Panc1 (cell line): ENCODE measurements around the gene SPIRE1. TPM values are rescaled to one million over a fixed set of nuclear protein-coding genes. Genes with fewer than 3 reads are reported as not detected.

Source experiments
- ATAC-seq: fragments of 200-7000 bp; cut with Tn5 transposase; 2 replicates; pipeline ENCODE4 v1.9.1; 2020; ENCODE audit warnings: mild to moderate bottlenecking, moderate library complexity
- BruUV-seq: library from RNA; stranded (reverse); fragments of 400-500 nt; replicated peaks from 2 replicates; lab custom pipeline; 2021; lab: Mats Ljungman, UMichigan
- CTCF ChIA-PET: fragments of 300-600 bp; sonication (Branson Sonifier 250); formaldehyde crosslinking; loops from one replicate; lab custom pipeline; 2022; ENCODE audit warnings: antibody characterized with exemption; lab: Charles Lee
- POLR2A ChIA-PET: fragments of 300-600 bp; sonication (Branson Sonifier 250); formaldehyde crosslinking; loops from one replicate; lab custom pipeline; 2022; ENCODE audit warnings: antibody characterized with exemption; lab: Charles Lee
- DNase-seq: peaks from one replicate; pipeline ENCODE4 v3.0.0-alpha.2; 2010; ENCODE audit warnings: low read depth, low spot score
- H3K27ac ChIP-seq: 2 replicates; pipeline ENCODE4 v1.5.1; 2011; ENCODE audit warnings: mild to moderate bottlenecking, low read length, inconsistent platforms
- H3K27me3 ChIP-seq: fragments of 200-500 bp; sonication (Bioruptor generic); 2 replicates; pipeline ENCODE4 v1.6.0; 2014; ENCODE audit warnings: low read length, inconsistent platforms; ENCODE audit not compliant: control insufficient read depth, insufficient read depth
- H3K36me3 ChIP-seq: fragments of 200-500 bp; sonication (Bioruptor generic); 2 replicates; pipeline ENCODE4 v1.5.1; 2014; ENCODE audit warnings: inconsistent platforms, mild to moderate bottlenecking, low read length, moderate library complexity; ENCODE audit not compliant: control insufficient read depth, insufficient read depth
- H3K4me1 ChIP-seq: 2 replicates; pipeline ENCODE4 v1.5.1; 2011; ENCODE audit warnings: inconsistent platforms, mild to moderate bottlenecking, low read length, moderate library complexity; ENCODE audit not compliant: control insufficient read depth, insufficient read depth
- H3K4me3 ChIP-seq, 2 experiments: 2 replicates each; pipeline ENCODE4 v1.5.1; 2011 to 2012; ENCODE audit warnings: low read depth in 2 of 2, low read length in 2 of 2, mild to moderate bottlenecking in 2 of 2, inconsistent platforms in 1 of 2, moderate library complexity in 1 of 2
- H3K9me3 ChIP-seq: fragments of 200-500 bp; sonication (Bioruptor generic); 2 replicates; pipeline ENCODE4 v1.5.1; 2014; ENCODE audit warnings: low read depth, mild to moderate bottlenecking, inconsistent platforms, low read length, moderate library complexity; ENCODE audit not compliant: control insufficient read depth, insufficient read depth
- POLR2AphosphoS5 ChIP-seq: IDR thresholded peaks from 2 replicates; pipeline ENCODE4 v1.6.1; 2012; ENCODE audit warnings: mild to moderate bottlenecking, low read depth, low read length, moderate library complexity
- SIN3A ChIP-seq: IDR thresholded peaks from 2 replicates; pipeline ENCODE4 v1.6.1; 2012; ENCODE audit warnings: low read depth, mild to moderate bottlenecking, low read length, moderate library complexity, borderline replicate concordance; ENCODE audit not compliant: insufficient read depth
- TCF7L2 ChIP-seq: IDR thresholded peaks from 2 replicates; pipeline ENCODE4 v1.6.1; 2011; ENCODE audit warnings: mild to moderate bottlenecking, low read depth, low read length, inconsistent platforms
- in situ Hi-C: cut with HindIII; loops from 2 replicates; pipeline ENCODE4 v1.10.0; 2016; ENCODE audit warnings: low sequenced_read_pairs, low pct_unique_long_range_greater_than_20kb
- intact Hi-C: fragments of 100-400 bp; cut with micrococcal nuclease; formaldehyde crosslinking; loops from one replicate; pipeline ENCODE4 v1.10.0; 2022; ENCODE audit not compliant: unreplicated experiment
- total RNA-seq: library from RNA; stranded (reverse); gene quantifications from one replicate; pipeline ENCODE4 v1.2.1, GENCODE V29; 2021; ENCODE audit not compliant: unreplicated experiment
- TF ChIP-seq, protein P1 (sequence below), 2 experiments: IDR thresholded peaks; 2 replicates each; pipeline ENCODE4 v1.6.1; 2011 to 2012; ENCODE audit warnings: low read depth in 2 of 2, control low read depth in 1 of 2, low read length in 1 of 2, mild to moderate bottlenecking in 1 of 2, moderate library complexity in 1 of 2; ENCODE audit not compliant: insufficient read depth in 1 of 2
- TF ChIP-seq, protein P2 (sequence below): fragments of 450-650 bp; IDR thresholded peaks from 2 replicates; pipeline ENCODE4 v1.5.1; 2017; ENCODE audit warnings: mild to moderate bottlenecking

Gene SPIRE1
- total RNA-seq, 1 experiment from 2014 or later, result 45.5 TPM

DNA sequence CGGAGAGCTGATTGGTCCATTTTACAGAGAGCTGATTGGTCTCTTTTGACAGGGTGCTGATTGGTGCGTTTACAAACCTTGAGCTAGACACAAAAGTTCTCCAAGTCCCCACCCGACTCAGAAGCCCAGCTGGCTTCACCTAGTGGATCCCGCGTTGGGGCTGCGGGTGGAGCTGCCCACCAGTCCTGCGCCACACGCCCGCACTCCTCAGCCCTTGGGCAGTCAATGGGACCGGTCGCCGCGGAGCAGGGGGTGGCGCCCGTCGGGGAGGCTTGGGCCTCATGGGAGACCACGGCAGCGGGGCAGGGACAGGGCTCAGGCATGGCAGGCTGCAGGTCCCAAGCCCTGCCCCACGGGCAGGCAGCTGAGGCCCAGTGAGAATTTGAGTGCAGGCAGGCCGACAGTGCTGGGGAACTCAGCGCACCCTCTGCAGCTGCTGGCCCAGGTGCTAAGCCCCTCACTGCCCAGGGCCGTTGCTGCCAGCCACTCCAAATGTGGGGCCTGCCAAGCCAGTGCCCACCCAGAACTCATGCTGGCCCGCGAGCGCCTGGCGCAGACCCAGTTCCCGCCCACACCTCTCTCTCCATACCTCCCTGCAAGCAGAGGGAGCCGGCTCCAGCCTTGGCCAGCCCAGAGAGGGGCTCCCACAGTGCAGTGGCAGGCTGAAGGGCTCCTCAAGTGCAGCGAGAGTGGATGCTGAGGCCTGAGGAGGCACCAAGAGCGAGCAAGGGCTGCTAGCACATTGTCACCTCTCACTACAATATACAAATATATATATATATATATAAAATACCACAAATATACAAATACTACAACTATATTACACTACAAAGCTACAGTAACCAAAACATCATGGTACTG, 100.7 kb downstream of the SPIRE1 start:
- CTCF ChIA-PET, result no interaction called here
- Histone ChIP-seq H3K9me3 (peaks cover 4% of the 10 kb centered on the region; the same call in 1 of the 2 replicates), H3K4me1 (no peaks in the 10 kb centered on the region), H3K36me3 (no peaks in the 10 kb centered on the region), H3K27ac (no peak overlapping the region), H3K27me3 (no peaks in the 10 kb centered on the region), H3K4me3 (no peak overlapping the region)
- in situ Hi-C loops, result no loop called here
- POLR2A ChIA-PET, result no interaction called here
- TF ChIP-seq TCF7L2 (no peak), POLR2AphosphoS5 (no peak), SIN3A (no peak)
- TF ChIP-seq, protein P1, sequence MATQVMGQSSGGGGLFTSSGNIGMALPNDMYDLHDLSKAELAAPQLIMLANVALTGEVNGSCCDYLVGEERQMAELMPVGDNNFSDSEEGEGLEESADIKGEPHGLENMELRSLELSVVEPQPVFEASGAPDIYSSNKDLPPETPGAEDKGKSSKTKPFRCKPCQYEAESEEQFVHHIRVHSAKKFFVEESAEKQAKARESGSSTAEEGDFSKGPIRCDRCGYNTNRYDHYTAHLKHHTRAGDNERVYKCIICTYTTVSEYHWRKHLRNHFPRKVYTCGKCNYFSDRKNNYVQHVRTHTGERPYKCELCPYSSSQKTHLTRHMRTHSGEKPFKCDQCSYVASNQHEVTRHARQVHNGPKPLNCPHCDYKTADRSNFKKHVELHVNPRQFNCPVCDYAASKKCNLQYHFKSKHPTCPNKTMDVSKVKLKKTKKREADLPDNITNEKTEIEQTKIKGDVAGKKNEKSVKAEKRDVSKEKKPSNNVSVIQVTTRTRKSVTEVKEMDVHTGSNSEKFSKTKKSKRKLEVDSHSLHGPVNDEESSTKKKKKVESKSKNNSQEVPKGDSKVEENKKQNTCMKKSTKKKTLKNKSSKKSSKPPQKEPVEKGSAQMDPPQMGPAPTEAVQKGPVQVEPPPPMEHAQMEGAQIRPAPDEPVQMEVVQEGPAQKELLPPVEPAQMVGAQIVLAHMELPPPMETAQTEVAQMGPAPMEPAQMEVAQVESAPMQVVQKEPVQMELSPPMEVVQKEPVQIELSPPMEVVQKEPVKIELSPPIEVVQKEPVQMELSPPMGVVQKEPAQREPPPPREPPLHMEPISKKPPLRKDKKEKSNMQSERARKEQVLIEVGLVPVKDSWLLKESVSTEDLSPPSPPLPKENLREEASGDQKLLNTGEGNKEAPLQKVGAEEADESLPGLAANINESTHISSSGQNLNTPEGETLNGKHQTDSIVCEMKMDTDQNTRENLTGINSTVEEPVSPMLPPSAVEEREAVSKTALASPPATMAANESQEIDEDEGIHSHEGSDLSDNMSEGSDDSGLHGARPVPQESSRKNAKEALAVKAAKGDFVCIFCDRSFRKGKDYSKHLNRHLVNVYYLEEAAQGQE (IDR thresholded peaks at IDR 0.05; ENCODE audit: insufficient read depth in 1 of 2, low read depth in 2 of 2, low read length in 1 of 2), result no peak
- TF ChIP-seq, protein P2, sequence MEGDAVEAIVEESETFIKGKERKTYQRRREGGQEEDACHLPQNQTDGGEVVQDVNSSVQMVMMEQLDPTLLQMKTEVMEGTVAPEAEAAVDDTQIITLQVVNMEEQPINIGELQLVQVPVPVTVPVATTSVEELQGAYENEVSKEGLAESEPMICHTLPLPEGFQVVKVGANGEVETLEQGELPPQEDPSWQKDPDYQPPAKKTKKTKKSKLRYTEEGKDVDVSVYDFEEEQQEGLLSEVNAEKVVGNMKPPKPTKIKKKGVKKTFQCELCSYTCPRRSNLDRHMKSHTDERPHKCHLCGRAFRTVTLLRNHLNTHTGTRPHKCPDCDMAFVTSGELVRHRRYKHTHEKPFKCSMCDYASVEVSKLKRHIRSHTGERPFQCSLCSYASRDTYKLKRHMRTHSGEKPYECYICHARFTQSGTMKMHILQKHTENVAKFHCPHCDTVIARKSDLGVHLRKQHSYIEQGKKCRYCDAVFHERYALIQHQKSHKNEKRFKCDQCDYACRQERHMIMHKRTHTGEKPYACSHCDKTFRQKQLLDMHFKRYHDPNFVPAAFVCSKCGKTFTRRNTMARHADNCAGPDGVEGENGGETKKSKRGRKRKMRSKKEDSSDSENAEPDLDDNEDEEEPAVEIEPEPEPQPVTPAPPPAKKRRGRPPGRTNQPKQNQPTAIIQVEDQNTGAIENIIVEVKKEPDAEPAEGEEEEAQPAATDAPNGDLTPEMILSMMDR, result no peak
- BruUV-seq, result no TSS peak
- no peak for ATAC-seq
- intact Hi-C loops, result loop anchor here (10.0 kb wide), 1 partner anchor 98 kb away; the partner anchor contains the start of gene SPIRE1
- no peak for DNase-seq

DNA sequence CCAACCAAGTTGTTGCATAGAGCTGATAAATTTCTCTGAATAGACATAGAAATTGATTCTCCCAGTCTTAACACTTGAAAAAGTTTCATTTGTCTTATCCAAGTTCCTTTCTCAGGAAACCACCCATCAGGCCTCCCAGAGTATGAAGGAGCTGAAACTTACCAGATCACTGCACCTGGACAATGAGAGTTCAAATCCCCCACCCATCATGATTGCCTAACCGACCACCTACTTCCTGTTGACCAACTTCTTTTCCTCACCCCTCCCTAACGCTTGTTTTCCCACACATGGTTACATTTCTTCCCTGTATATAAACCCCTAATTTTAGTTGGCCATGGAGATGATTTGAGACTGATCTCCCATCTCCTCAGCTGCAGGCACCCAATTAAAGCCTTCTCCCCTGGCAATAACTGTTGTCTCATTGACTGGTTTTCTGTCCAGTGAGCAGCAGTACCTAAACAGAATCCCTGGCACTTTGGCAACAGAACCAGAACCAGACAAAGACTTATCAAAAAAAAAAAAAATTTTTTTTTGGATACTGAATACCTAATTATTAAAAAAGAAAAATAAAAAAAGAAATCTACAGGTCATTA, 103.0 kb downstream of the SPIRE1 start:
- H3K36me3 ChIP-seq, result no peaks in the 10 kb centered on the region
- H3K4me1 ChIP-seq, result no peaks in the 10 kb centered on the region
- ChIA-PET POLR2A (no interaction called here), CTCF (no interaction called here)
- intact Hi-C loops, result loop anchor here (10.0 kb wide), 1 partner anchor 100 kb away; the partner anchor contains the start of gene SPIRE1
- H3K27me3 ChIP-seq, result no peaks in the 10 kb centered on the region
- H3K4me3 ChIP-seq, result no peak overlapping the region
- no TSS peak for BruUV-seq
- ATAC-seq (no peak), DNase-seq (no peak)
- TF ChIP-seq POLR2AphosphoS5 (no peak), SIN3A (no peak), TCF7L2 (no peak)
- TF ChIP-seq, protein P2, result no peak
- TF ChIP-seq, protein P1 (IDR thresholded peaks at IDR 0.05; ENCODE audit: insufficient read depth in 1 of 2, low read depth in 2 of 2, low read length in 1 of 2), result no peak
- H3K27ac ChIP-seq, result no peak overlapping the region
- in situ Hi-C loops, result no loop called here
- H3K9me3 ChIP-seq, result peaks cover 4% of the 10 kb centered on the region; the same call in 1 of the 2 replicates
